Mucosa of stomach (tissue), 1 donor: ENCODE results near the gene MTCH1.

Source experiments
- H3K27me3 ChIP-seq: one replicate; pipeline ENCODE4 v1.7.0; 2013; ENCODE audit warnings: mild to moderate bottlenecking, low read length; ENCODE audit not compliant: control insufficient read depth, insufficient read depth
- H3K36me3 ChIP-seq: one replicate; pipeline ENCODE4 v1.7.0; 2013; ENCODE audit warnings: low read length; ENCODE audit not compliant: control insufficient read depth, insufficient read depth
- H3K4me1 ChIP-seq: one replicate; pipeline ENCODE4 v1.7.0; 2013; ENCODE audit warnings: mild to moderate bottlenecking, low read length; ENCODE audit not compliant: control insufficient read depth, insufficient read depth
- H3K4me3 ChIP-seq: one replicate; pipeline ENCODE4 v1.7.0; 2013; ENCODE audit warnings: low read length
- H3K9ac ChIP-seq: one replicate; pipeline ENCODE4 v1.7.0; 2013; ENCODE audit warnings: mild to moderate bottlenecking, low read length, moderate library complexity
- H3K9me3 ChIP-seq: one replicate; pipeline ENCODE4 v1.7.0; 2013; ENCODE audit warnings: mild to moderate bottlenecking, low read length, moderate library complexity; ENCODE audit not compliant: control insufficient read depth
- donor health status: Pancreatic carcinoma.

The MTCH1 gene

GRCh38 chr6:36930483-36930882 is 55.5 kb downstream of the MTCH1 start:
- H3K36me3 ChIP-seq: no peaks in the 10 kb centered on the region
- no peak overlapping the region for H3K4me3 ChIP-seq
- no peak overlapping the region for H3K9ac ChIP-seq
- no peaks in the 10 kb centered on the region for H3K4me1 ChIP-seq
- H3K27me3 ChIP-seq: no peaks in the 10 kb centered on the region
- H3K9me3 ChIP-seq: no peaks in the 10 kb centered on the region

DNA sequence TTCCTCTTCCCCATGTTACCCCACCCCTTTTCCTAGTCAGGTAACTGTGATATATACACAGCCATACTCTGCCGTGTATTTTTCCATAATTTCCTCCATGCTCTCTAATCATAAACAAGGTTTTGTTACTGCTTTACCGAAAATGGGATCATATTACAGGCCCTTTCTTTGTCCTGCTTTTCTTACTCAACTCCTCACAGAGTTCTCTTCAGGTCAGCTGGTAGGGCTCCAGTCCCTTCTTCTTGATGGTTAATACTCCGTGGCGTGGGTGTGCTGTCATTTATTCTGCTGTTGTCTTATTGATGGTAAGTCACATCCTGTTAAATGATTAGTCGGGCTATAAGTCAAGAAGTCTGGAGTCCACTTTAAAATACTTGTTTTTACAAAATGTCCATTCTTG is 56.4 kb downstream of the MTCH1 start:
- H3K9ac ChIP-seq: no peak overlapping the region
- H3K4me3 ChIP-seq: no peak overlapping the region
- no peaks in the 10 kb centered on the region for H3K36me3 ChIP-seq
- no peaks in the 10 kb centered on the region for H3K27me3 ChIP-seq
- no peaks in the 10 kb centered on the region for H3K9me3 ChIP-seq
- no peaks in the 10 kb centered on the region for H3K4me1 ChIP-seq

- Histone ChIP-seq H3K27me3 (no peaks in the 10 kb centered on the region), H3K9ac (no peak overlapping the region), H3K4me3 (no peak overlapping the region), H3K36me3 (no peaks in the 10 kb centered on the region), H3K4me1 (no peaks in the 10 kb centered on the region), H3K9me3 (no peaks in the 10 kb centered on the region)
Observed at GRCh38 chr6:36929152-36929551, 56.8 kb downstream of the MTCH1 start.

DNA sequence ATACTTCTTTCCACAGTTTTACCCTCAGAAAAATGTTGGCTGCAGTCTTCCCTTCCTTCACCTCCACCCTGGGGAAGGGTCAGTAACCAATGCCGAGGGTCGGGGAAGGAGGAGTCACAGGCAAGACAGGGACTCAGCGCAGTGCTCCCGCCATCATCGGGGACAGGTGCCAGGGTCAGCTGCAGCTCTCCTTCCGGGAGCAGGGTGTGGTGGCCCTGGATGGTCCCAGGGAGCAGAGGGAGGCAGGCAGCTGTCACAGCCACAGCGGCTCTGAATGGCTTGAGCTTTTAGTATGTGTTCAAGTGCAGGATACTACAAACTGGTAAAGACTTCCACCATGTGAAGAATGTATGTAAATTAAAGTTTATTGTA is 57.5 kb downstream of the MTCH1 start:
- Histone ChIP-seq H3K27me3 (no peaks in the 10 kb centered on the region), H3K9ac (no peak overlapping the region), H3K9me3 (no peaks in the 10 kb centered on the region), H3K4me1 (no peaks in the 10 kb centered on the region), H3K4me3 (no peak overlapping the region), H3K36me3 (no peaks in the 10 kb centered on the region)

DNA sequence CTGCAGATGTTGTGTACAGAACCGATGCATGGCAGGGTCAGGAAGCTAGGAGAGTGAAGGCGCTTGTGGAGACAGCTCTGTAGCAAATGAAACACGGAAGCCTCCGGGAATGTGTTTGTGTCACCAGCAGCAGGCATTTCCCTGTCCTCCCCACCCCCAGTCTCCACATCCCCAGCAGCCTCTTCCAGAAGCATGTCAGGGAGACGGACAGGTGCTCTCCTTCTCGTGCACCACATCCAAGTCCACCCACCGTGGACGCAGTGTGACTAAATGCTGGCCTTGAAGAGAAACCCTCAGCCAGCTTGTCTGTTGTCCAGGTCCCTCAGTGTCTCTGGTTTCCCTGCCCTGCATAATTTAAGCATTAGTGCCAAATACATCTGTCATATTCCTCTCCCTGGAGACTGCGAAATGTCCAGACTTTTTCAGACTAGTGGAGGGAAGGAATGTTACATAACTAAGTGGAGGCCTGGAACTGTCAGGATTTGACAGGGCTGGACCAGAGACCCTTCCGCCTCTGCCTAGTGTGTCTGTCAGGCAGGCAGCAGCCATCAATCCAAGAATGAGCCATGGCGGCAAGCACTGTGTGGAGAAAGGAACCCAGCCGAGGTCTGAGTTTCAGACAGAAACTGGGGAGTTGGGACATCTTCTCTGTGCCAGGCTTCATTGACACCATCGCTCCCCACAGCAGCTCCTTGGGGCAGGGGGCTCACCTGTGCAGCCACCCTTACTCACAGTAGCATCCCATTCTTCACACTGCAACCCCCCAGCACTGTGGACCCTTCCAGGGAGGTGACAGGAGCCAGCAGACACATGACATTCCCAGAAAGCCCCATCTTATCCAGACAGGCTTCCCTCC is 58.1 kb downstream of the MTCH1 start:
- Histone ChIP-seq H3K9me3 (no peaks in the 10 kb centered on the region), H3K27me3 (no peaks in the 10 kb centered on the region), H3K9ac (no peak overlapping the region), H3K4me3 (no peak overlapping the region), H3K36me3 (no peaks in the 10 kb centered on the region), H3K4me1 (no peaks in the 10 kb centered on the region)

DNA sequence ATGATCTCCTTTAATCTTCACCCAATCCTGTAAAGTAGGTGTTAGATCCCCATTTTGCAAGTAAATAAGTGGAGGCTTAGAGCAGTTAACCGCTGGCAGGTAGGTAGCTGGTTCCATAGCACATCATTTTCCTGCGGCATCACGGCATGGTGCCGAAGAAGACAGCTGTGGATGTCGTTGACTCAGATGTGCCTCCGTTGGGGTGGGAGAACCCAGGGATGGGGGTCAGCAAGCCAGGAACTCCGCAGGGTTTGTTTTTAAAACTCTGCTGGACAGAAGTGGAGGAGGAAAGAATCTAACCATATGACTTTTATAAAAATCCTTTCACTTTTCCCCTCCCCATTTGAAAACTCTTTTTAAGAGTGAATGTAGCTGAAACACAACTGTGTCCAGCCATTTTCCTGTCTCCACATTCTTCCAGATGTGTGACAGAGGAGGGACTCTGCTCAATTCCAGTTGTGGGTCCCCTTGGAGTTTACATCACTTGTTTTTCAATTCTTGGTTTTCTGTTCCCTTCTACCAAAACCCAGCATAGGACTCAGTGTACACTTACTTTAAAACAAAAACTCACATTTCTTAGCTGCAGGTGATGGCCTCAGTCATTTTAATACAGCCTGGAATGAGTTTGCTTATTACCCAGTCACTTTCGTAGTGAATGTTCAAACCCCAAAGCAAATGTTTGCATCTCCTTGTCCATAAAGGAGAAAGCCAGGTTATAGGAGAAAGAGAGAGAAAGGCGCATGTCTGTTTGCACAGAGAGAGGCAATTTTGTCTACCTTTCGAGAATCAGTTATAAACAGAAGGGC is 59.1 kb downstream of the MTCH1 start:
- H3K27me3 ChIP-seq: no peaks in the 10 kb centered on the region
- H3K9ac ChIP-seq: no peak overlapping the region
- no peaks in the 10 kb centered on the region for H3K9me3 ChIP-seq
- H3K4me3 ChIP-seq: no peak overlapping the region
- H3K4me1 ChIP-seq: no peaks in the 10 kb centered on the region
- H3K36me3 ChIP-seq: no peaks in the 10 kb centered on the region

GRCh38 chr6:36925809-36926208 is 60.2 kb downstream of the MTCH1 start:
- H3K36me3 ChIP-seq: no peaks in the 10 kb centered on the region
- no peak overlapping the region for H3K9ac ChIP-seq
- H3K4me1 ChIP-seq: no peaks in the 10 kb centered on the region
- no peaks in the 10 kb centered on the region for H3K9me3 ChIP-seq
- H3K4me3 ChIP-seq: no peak overlapping the region
- no peaks in the 10 kb centered on the region for H3K27me3 ChIP-seq

DNA sequence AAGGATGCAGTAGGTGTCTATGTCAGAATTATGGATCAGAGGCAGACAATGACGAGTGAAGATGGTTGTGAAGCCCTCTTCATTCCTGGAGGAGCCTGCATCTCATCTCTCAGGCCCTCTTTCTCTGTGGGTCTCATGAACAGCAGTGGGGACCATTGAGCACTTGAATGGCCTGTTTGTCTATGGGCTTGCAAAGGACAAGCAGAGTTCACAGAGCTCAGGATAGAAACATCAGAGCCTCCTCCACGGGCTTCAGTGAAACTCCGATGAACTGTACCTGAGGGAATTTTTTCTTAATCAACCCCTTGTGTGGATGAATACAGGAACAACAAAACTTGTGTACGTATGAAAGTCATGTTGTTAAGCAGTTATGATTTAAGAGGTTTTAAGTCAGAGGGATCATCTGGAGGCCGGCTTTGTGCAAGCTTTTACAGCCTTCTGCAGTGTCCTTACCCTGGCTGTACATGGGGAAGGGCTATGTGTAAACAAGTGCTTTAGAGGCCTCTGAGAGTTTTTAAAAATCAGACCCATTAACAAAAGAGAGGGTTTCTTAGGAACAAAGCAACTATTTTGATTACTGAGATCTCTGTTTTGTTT is 61.1 kb downstream of the MTCH1 start:
- Histone ChIP-seq H3K27me3 (no peaks in the 10 kb centered on the region), H3K9me3 (no peaks in the 10 kb centered on the region), H3K4me3 (no peak overlapping the region), H3K9ac (no peak overlapping the region), H3K4me1 (peaks cover 6% of the 10 kb centered on the region), H3K36me3 (no peaks in the 10 kb centered on the region)

- no peak overlapping the region for H3K4me3 ChIP-seq
- no peak overlapping the region for H3K9ac ChIP-seq
- H3K9me3 ChIP-seq: no peaks in the 10 kb centered on the region
- H3K4me1 ChIP-seq: peaks cover 10% of the 10 kb centered on the region
- H3K36me3 ChIP-seq: no peaks in the 10 kb centered on the region
- H3K27me3 ChIP-seq: no peaks in the 10 kb centered on the region
Observed at GRCh38 chr6:36924131-36924530, 61.9 kb downstream of the MTCH1 start.

DNA sequence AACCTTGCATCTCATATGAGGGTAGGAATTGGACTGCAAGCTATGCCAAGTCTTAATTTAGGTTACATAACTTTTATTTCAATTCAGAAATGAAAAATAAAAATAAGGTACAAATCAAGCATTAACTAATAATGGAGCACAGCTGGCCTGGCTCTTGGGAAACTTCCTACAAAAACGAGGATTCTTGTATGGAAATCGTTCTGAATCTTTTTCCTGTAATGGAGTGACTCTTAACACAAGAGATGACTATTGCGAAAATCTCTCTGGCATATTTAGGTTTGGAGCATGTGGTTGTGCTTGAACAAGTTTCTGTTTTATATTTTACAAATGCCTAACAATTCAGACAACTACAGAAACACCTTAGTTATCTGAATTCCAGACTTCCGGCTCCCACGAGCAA is 65.5 kb downstream of the MTCH1 start:
- Histone ChIP-seq H3K4me1 (peaks cover 21% of the 10 kb centered on the region), H3K9ac (no peak overlapping the region), H3K4me3 (no peak overlapping the region), H3K27me3 (no peaks in the 10 kb centered on the region), H3K36me3 (no peaks in the 10 kb centered on the region), H3K9me3 (no peaks in the 10 kb centered on the region)

DNA sequence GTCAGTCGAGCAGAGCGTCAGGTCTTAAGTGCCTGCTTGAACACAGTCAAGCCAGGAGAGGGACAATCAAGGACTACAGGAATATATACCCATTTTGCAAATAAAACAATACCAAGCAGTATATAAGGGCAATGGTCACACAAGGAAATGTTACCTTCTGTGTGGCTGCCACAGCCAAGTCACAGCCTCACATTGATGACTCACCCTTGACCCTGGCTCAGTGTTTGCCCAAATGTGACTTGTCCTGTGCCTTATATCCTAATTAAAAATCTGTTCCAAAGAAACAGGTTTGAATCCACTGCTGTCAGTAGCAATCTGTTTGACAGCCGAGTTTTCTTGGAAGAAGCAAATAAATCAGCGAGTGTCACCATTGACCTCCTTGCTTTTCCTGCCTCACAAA is 65.9 kb downstream of the MTCH1 start:
- H3K27me3 ChIP-seq: no peaks in the 10 kb centered on the region
- H3K9ac ChIP-seq: no peak overlapping the region
- no peak overlapping the region for H3K4me3 ChIP-seq
- peaks cover 22% of the 10 kb centered on the region for H3K4me1 ChIP-seq
- no peaks in the 10 kb centered on the region for H3K9me3 ChIP-seq
- H3K36me3 ChIP-seq: no peaks in the 10 kb centered on the region
